ENCODE data around the gene ESAM. TPM values are rescaled to one million over a fixed set of nuclear protein-coding genes. Genes with fewer than 3 reads are reported as not detected.

ESAM gene
- total RNA-seq, 1 experiment from 2014 or later, result 0.92 TPM

DNA sequence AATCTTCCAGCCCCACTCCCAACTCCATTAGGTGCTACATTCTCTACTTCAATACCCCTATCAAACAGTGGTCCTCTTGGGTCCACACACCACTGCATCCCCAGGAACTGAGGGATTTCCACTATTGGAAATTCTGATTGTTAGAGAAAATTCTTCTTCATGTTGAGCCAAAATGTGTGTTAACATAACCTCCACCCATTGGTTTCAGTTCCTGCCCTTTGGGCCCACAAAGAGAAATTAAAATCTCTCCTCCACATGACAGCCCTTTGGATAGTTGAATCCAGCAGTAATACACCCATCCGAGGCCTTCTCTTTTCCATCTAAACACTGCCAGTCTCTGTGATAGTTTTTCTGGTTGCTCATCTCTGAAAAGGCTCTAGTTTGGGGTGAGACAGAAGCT is 12.2 kb downstream of the ESAM start:
- Histone ChIP-seq H3K27me3 (ENCODE audit: insufficient read depth, low read length) (peaks cover 88% of the 10 kb centered on the region), H3K27ac (ENCODE audit: insufficient read length, low read depth, low read length) (no peak overlapping the region)

More for the DNA sequence above, 12.2 kb downstream of the ESAM start:
- Histone ChIP-seq H3K9ac (ENCODE audit: extremely low read depth, insufficient read length, low read length) (no peak overlapping the region), H2BK12ac (ENCODE audit: insufficient read length, low read depth, low read length) (no peak overlapping the region), H3K23me2 (ENCODE audit: insufficient read length, low read depth, low read length, poor library complexity, severe bottlenecking) (peaks cover 22% of the 10 kb centered on the region), H3K4me1 (ENCODE audit: insufficient read depth, low read length) (peaks cover 3% of the 10 kb centered on the region; the same call in 1 of the 2 replicates), H4K5ac (ENCODE audit: insufficient read length, low read depth, low read length) (no peak overlapping the region), H2AFZ (ENCODE audit: low read length) (no peak overlapping the region), H2BK15ac (ENCODE audit: low read depth, low read length) (no peak overlapping the region), H2BK20ac (ENCODE audit: low read depth, low read length, poor library complexity, severe bottlenecking) (no peak overlapping the region), H3T11ph (ENCODE audit: low read length) (no peak overlapping the region), H4K20me1 (ENCODE audit: control insufficient read depth, insufficient read depth, insufficient read length) (no peaks in the 10 kb centered on the region), H3K9me3 (ENCODE audit: control insufficient read depth, low read depth, low read length) (no peaks in the 10 kb centered on the region), H3K4ac (ENCODE audit: low read depth, low read length) (no peak overlapping the region), H2AK5ac (ENCODE audit: insufficient read length, low read length) (no peak overlapping the region), H3K23ac (ENCODE audit: insufficient read length, low read depth, low read length) (no peak overlapping the region), H3K14ac (ENCODE audit: insufficient read depth, low read length) (no peak overlapping the region), H3K4me2 (ENCODE audit: insufficient read depth, insufficient read length, low read length) (no peak overlapping the region), H3K56ac (ENCODE audit: insufficient read length, low read depth, low read length) (no peak overlapping the region), H4K91ac (ENCODE audit: insufficient read length, low read depth, low read length) (no peak overlapping the region), H3K79me1 (ENCODE audit: insufficient read depth, low read depth, low read length, poor library complexity, severe bottlenecking) (no peaks in the 10 kb centered on the region), H3K18ac (ENCODE audit: insufficient read length, low read depth, low read length) (no peak overlapping the region), H3K79me2 (ENCODE audit: insufficient read depth, low read length) (no peaks in the 10 kb centered on the region), H2BK120ac (ENCODE audit: low read depth, low read length, poor library complexity, severe bottlenecking) (no peak overlapping the region), H2BK5ac (ENCODE audit: insufficient read length, low read length) (no peak overlapping the region), H4K8ac (replicated peaks; ENCODE audit: insufficient read length, low read depth, low read length) (no peak overlapping the region)
- Mint-ChIP-seq H3K36me3 (ENCODE audit: insufficient read depth in 1 of 3, low read depth in 3 of 3) (no peaks in the 10 kb centered on the region; a peak in 2 of 7 replicates), H3K27me3 (ENCODE audit: low read depth) (peaks cover 71% of the 10 kb centered on the region), H3K4me1 (peaks cover 18 to 42% of the 10 kb centered on the region in 2 experiments), H3K9me3 (peaks cover 3 to 7% of the 10 kb centered on the region in 2 experiments; a peak in 2 of 5 replicates), H3K4me3 (no peak overlapping the region), H3K27ac (no peak overlapping the region)
- no peak for DNase-seq
- no CpG with 5 or more reads among the region's 1 CpG for WGBS (ENCODE audit: extremely low coverage, insufficient read length, low lambda C conversion rate)
- TF ChIP-seq, protein P1, sequence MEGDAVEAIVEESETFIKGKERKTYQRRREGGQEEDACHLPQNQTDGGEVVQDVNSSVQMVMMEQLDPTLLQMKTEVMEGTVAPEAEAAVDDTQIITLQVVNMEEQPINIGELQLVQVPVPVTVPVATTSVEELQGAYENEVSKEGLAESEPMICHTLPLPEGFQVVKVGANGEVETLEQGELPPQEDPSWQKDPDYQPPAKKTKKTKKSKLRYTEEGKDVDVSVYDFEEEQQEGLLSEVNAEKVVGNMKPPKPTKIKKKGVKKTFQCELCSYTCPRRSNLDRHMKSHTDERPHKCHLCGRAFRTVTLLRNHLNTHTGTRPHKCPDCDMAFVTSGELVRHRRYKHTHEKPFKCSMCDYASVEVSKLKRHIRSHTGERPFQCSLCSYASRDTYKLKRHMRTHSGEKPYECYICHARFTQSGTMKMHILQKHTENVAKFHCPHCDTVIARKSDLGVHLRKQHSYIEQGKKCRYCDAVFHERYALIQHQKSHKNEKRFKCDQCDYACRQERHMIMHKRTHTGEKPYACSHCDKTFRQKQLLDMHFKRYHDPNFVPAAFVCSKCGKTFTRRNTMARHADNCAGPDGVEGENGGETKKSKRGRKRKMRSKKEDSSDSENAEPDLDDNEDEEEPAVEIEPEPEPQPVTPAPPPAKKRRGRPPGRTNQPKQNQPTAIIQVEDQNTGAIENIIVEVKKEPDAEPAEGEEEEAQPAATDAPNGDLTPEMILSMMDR (conservative IDR thresholded peaks at IDR 0.05), result no peak

Data from H9 (cell line).